Measurements from ENCODE around the gene CDKAL1. TPM values are rescaled to one million over a fixed set of nuclear protein-coding genes. Genes with fewer than 3 reads are reported as not detected.
A peak's percentile ranks its signal among the peaks of the same experiment; 100 is the strongest.

CDKAL1 gene
- total and polyA plus RNA-seq, 2 of the 8 experiments (the other 6 are each of a cell fraction or from before 2014, with no cell fraction given) = 8.4 to 24.6 TPM

GRCh38 chr6:21027507-21027906 lies 493.2 kb downstream of the CDKAL1 start:
- no peak overlapping the region for H4K8ac ChIP-seq (ENCODE audit: extremely low read depth, insufficient read depth, low read length)
- H3K14ac ChIP-seq (ENCODE audit: insufficient read length) = no peak overlapping the region
- FAIRE-seq (no peak), DNase-seq (ENCODE audit: low read depth in 1 of 2, low spot score in 2 of 2) (no peak)
- peaks cover 0 to 2% (median 0%) of the 10 kb centered on the region in 4 experiments; a peak in 1 of 7 replicates for H3K4me1 ChIP-seq (replicated peaks in 1 of 4; ENCODE audit: control insufficient read depth in 3 of 4, insufficient read depth in 4 of 4, low read length in 3 of 4)
- no peak overlapping the region for H2AFZ ChIP-seq (ENCODE audit: low read length)
- H3K56ac ChIP-seq (replicated peaks; ENCODE audit: insufficient read length, low read depth, low read length) = no peak overlapping the region
- no peaks in the 10 kb centered on the region for H4K20me1 ChIP-seq (replicated peaks in 1 of 2; ENCODE audit: control insufficient read depth in 1 of 2, insufficient read depth in 2 of 2, low read length in 2 of 2)
- H3K79me2 ChIP-seq (ENCODE audit: control insufficient read depth in 1 of 2, insufficient read depth in 2 of 2, low read length in 2 of 2) = no peaks in the 10 kb centered on the region
- ChIA-PET CTCF (ENCODE audit: partially characterized antibody) (interaction anchor here (0.6 kb wide), 1 partner anchor 8 kb away, joined by 3 read pairs; no protein-coding TSS in a partner anchor), POLR2A (ENCODE audit: partially characterized antibody) (no interaction called here)
- 93% methylated on average over 2 of the region's 2 CpGs; no CpG with 5 or more reads in 1 of the 2 experiments for WGBS, 2 experiments (ENCODE audit: extremely low coverage in 1 of 2, insufficient coverage in 1 of 2, insufficient read length in 1 of 2, insufficient replicate concordance in 2 of 2, low coverage in 1 of 2, low lambda C conversion rate in 2 of 2, missing lambda C conversion rate in 1 of 2)
- no peak overlapping the region for H2BK15ac ChIP-seq (ENCODE audit: low read length)
- H3K23me2 ChIP-seq (ENCODE audit: low read depth, low read length) = no peaks in the 10 kb centered on the region
- no peaks in the 10 kb centered on the region for H3K79me1 ChIP-seq (ENCODE audit: low read depth, low read length)
- no peak overlapping the region for H3K4me2 ChIP-seq (ENCODE audit: insufficient read depth in 1 of 2, low read depth in 2 of 2, low read length in 2 of 2)
- no peak overlapping the region for H3K9ac ChIP-seq (replicated peaks in 1 of 4; ENCODE audit: extremely low read depth in 1 of 4, low read depth in 3 of 4, low read length in 3 of 4)
- H2BK20ac ChIP-seq (ENCODE audit: low read length) = no peak overlapping the region
- no peak overlapping the region for H3K4ac ChIP-seq (replicated peaks; ENCODE audit: insufficient read length, low read depth, low read length)
- peak overlapping the region; percentile 38; the same call in 1 of the 2 replicates for H3K27ac ChIP-seq (ENCODE audit: low read depth, low read length)
- peaks cover 0 to 5% of the 10 kb centered on the region in 2 experiments; a peak in 1 of 4 replicates for H3K9me3 ChIP-seq (ENCODE audit: insufficient read depth in 2 of 2, low read depth in 1 of 2, low read length in 1 of 2)
- H3K18ac ChIP-seq (ENCODE audit: extremely low read depth, low read length) = no peak overlapping the region
- H2BK12ac ChIP-seq (ENCODE audit: low read depth, low read length) = no peak overlapping the region
- H3K36me3 ChIP-seq (ENCODE audit: control insufficient read depth in 2 of 4, insufficient read depth in 4 of 4, low read length in 3 of 4) = no peaks in the 10 kb centered on the region; a peak in 2 of 8 replicates
- H4K5ac ChIP-seq (ENCODE audit: insufficient read length, low read depth, low read length) = no peak overlapping the region
- no peak overlapping the region for H3K4me3 ChIP-seq (ENCODE audit: extremely low read depth in 1 of 4, insufficient read depth in 2 of 4, low read depth in 3 of 4, low read length in 4 of 4)
- no peak overlapping the region for H2AK5ac ChIP-seq (ENCODE audit: low read depth, low read length)
- H4K91ac ChIP-seq (replicated peaks; ENCODE audit: insufficient read length, low read length) = no peak overlapping the region
- H2BK120ac ChIP-seq (replicated peaks; ENCODE audit: low read depth, low read length) = no peak overlapping the region
- H3K23ac ChIP-seq (ENCODE audit: insufficient read length) = no peak overlapping the region
- H3K27me3 ChIP-seq (replicated peaks in 1 of 4; ENCODE audit: control insufficient read depth in 3 of 4, extremely low read depth in 1 of 4, insufficient read depth in 3 of 4, low read length in 3 of 4) = no peaks in the 10 kb centered on the region
- H2BK5ac ChIP-seq (ENCODE audit: low read depth, low read length) = no peak overlapping the region
- TF ChIP-seq SP2 (IDR thresholded peaks at IDR 0.05; ENCODE audit: low read length) = no peak
- TF ChIP-seq NANOG (IDR thresholded peaks at IDR 0.05; ENCODE audit: insufficient read depth, low read depth, low read length, poor library complexity, severe bottlenecking) = no peak
- no peak for TF ChIP-seq ZNF274 (IDR thresholded peaks at IDR 0.05; ENCODE audit: borderline replicate concordance, extremely low read depth, low read length)
- no peak for TF ChIP-seq TAF7 (optimal IDR thresholded peaks at IDR 0.05; ENCODE audit: borderline replicate concordance, low read depth, low read length)
- no peak for TF ChIP-seq JUND (IDR thresholded peaks at IDR 0.05; ENCODE audit: low read length)
- no peak for TF ChIP-seq ATF3 (IDR thresholded peaks at IDR 0.05; ENCODE audit: insufficient read depth, low read depth, low read length)
- no peak for TF ChIP-seq PHF8 (conservative IDR thresholded peaks at IDR 0.05; ENCODE audit: low read depth, low read length)
- no peak for TF ChIP-seq KDM4A (IDR thresholded peaks at IDR 0.05; ENCODE audit: low read depth, low read length, severe bottlenecking)
- no peak for TF ChIP-seq KDM5A (IDR thresholded peaks at IDR 0.05; ENCODE audit: low read length)
- TF ChIP-seq POLR2A (IDR thresholded peaks at IDR 0.05; ENCODE audit: control extremely low read depth in 1 of 2, low read depth in 2 of 2, low read length in 2 of 2) = no peak
- no peak for TF ChIP-seq CBX5 (IDR thresholded peaks at IDR 0.05; ENCODE audit: low read depth, low read length)
- no peak for TF ChIP-seq SUZ12 (IDR thresholded peaks at IDR 0.05; ENCODE audit: low read length)
- no peak for TF ChIP-seq MAX (IDR thresholded peaks at IDR 0.05)
- TF ChIP-seq SRF (IDR thresholded peaks at IDR 0.05; ENCODE audit: low read depth, low read length) = no peak

All from H1 (cell line).